SIG-M5 treated with dmso at 0.1 percent for 504 hours (cell line): ENCODE measurements around the gene CLOCK.

ENCODE experiments used
- DNase-seq: peaks from one replicate; lab custom pipeline; 2025; ENCODE audit not compliant: unreplicated experiment; lab: John Stamatoyannopoulos, UW

Gene CLOCK

GRCh38 chr4:55431710-55432336 lies 114.9 kb downstream of the CLOCK start:
- no peak for DNase-seq

- no peak for DNase-seq
Observed at GRCh38 chr4:55424791-55425190, 121.9 kb downstream of the CLOCK start.

DNA sequence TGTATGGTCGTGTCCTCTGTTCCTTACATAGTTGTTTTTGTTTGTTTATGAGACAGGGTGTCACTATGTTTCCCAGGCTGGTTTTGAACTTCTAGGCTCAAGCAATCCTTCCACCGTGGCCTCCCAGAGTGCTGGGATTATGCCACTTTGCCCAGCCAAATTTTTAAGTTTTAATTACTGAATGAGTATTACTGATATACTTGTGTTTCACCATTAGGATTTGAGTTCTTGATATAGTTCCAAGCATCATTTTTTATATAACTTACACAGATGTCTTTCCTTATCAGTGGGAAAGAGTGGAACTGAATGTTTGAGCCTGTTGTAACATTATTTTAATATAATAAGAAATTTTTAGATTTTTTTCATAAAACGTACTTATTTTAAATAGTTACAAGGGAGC lies 130.5 kb downstream of the CLOCK start:
- no peak for DNase-seq

- no peak for DNase-seq
Observed at GRCh38 chr4:55411621-55412020, 135.1 kb downstream of the CLOCK start.

DNA sequence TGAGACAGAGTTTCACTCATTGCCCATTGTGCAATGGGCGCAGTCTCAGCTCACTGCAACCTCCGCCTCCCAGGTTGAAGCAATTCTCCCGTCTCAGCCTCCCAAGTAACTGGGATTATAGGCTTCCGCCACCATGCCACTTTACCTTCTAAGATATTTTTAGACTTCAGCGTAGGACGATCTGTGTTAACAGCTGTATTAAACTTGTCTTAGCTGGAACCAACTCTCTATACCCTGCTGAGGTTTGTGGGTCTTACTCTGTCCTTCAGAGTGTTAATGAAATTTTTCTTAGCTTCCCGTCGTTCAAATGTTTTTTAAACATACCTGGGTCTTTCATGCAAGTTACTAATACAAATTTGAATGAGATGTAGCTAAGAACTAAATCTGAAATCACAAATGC lies 136.3 kb downstream of the CLOCK start:
- no peak for DNase-seq

DNA sequence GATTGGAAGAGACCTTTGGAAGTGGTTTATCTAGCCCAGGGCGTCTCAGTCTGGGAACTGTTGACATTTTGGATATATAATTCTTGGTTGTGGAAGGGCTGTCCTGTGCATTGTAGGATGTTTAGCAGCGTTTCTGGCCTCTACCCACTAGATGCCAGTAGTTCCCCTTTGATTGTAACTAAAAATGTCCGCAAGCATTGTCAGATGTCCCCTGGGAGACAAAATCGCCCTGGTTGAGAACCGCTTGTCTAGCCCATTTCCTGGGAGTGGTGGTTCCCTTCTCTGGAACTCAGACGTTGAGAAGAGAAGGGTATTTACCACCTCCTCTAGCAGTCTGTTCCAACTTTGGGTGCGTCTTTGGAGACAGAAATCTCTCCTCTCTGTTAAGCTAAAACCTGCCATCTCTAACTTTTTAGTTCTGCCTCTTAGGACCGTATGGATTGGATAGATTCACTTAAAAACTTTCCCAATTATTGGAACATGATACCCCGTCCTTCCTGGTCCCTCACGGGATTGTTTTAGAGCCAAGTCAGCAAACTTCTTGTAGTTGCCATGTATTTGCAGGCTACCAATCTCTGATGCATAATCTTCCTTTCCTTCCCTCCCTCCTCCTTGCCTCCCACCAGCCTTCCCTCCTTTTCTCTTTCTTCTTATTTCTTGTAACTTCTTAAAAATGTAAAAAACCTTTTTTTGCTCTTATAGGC lies 137.1 kb downstream of the CLOCK start:
- DNase-seq = no peak

DNA sequence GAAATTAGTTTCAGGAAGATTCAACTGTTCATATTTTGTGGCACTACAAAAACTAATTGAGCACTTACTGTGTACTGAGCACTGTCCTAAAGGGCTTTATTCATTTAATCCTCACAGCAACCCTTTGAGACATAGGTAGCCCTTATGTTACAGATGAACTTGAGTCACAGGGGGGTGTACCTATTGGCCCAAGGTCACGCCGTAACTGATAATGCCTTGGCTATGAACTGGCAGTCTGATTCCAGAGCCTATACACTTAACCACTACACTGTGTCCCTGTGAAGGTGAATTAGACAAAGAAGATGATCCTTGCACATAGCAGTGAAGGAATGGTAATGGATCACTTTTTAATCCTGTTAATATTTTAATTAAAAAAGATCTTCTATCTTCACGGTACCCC lies 138.9 kb downstream of the CLOCK start:
- no peak for DNase-seq

DNA sequence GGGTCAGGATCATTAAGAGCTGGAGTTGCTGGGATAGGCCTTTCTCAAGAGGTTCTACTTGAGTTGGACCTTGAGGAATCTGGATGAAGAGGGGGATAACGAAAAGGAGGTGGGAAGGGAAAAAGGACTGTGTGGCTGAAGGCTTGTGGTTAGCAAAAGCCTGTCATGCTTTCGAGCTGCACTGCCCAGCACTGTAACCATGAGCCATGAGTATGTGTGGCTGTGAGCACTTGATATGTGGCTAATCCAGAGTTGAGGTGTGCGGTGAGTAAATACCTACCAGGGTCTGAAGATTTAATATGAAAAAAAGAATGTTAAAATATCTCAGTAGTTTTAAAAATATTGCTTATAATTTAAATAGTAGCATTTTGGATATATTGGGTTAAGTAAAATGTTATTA lies 139.6 kb downstream of the CLOCK start:
- DNase-seq = no peak

GRCh38 chr4:55406545-55406944 lies 140.2 kb downstream of the CLOCK start:
- no peak for DNase-seq

GRCh38 chr4:55405073-55405472 lies 141.6 kb downstream of the CLOCK start:
- no peak for DNase-seq

DNA sequence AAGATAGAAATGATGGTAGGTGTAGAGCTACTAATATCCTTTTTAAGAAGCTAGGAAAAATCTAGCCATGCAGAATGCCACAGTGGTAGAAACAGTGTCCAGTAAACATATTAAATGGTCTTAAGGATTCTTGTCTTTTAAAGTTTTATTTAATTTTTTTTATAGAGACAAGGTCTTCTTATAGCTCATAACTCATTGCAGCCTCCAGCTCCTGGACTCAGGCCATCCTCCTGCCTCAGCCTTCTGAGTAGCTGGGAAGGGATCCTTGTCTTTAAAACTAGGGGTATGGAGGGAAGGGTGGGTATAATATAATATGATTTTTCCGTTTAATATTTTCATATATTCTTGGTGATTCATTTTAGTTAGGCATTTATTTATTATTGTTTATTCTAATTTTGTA lies 147.1 kb downstream of the CLOCK start:
- no peak for DNase-seq

DNA sequence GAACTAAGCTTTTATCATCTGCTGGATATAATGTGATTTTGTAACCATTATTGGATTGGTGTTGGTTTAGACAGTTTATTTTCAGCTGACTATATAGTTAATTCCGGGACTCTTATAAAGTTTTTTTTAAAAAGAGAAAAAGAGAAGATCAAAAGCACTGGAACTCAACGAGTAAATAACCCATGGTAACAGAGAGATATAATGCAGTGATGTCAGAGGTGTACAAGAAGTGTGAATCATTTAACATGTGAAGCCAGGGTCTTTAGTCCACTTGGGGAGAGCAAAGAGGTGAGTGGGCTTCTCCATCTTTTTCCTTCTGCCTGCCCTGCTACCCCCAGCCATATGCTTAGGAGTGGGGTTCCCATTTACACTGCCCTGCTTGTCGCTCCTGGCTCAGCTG lies 147.7 kb downstream of the CLOCK start:
- no peak for DNase-seq

GRCh38 chr4:55398461-55398860 lies 148.2 kb downstream of the CLOCK start:
- DNase-seq = peak; percentile 16

GRCh38 chr4:55397520-55398321 lies 149.0 kb downstream of the CLOCK start:
- peak; percentile 66 for DNase-seq

GRCh38 chr4:55397126-55397436 lies 149.6 kb downstream of the CLOCK start:
- no peak for DNase-seq

- DNase-seq = peak; percentile 27
Observed at GRCh38 chr4:55396308-55397125, 150.2 kb downstream of the CLOCK start.

- DNase-seq = peak; percentile 90
Observed at GRCh38 chr4:55395529-55396307, 151.0 kb downstream of the CLOCK start, which contains the start of gene TMEM165. TSS of gene TMEM165 (plus strand) at chr4:55395957. CDS start at chr4:55396190, 233 bp downstream.

DNA sequence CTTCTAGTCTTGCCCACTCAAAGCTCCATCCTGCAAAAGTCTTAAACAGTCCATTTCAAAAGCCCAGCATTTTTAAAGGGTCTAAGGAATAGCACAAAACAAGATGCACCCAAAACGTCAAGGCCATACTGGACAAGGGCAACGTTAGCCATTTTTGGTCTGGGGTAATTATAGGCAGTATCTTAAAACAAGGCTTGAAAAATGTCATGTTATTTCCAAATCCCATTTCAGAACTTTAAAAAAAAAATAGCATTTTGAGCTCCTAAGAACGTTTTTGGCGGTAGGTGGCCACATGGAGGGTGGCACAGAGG lies 151.5 kb downstream of the CLOCK start:
- no peak for DNase-seq

DNA sequence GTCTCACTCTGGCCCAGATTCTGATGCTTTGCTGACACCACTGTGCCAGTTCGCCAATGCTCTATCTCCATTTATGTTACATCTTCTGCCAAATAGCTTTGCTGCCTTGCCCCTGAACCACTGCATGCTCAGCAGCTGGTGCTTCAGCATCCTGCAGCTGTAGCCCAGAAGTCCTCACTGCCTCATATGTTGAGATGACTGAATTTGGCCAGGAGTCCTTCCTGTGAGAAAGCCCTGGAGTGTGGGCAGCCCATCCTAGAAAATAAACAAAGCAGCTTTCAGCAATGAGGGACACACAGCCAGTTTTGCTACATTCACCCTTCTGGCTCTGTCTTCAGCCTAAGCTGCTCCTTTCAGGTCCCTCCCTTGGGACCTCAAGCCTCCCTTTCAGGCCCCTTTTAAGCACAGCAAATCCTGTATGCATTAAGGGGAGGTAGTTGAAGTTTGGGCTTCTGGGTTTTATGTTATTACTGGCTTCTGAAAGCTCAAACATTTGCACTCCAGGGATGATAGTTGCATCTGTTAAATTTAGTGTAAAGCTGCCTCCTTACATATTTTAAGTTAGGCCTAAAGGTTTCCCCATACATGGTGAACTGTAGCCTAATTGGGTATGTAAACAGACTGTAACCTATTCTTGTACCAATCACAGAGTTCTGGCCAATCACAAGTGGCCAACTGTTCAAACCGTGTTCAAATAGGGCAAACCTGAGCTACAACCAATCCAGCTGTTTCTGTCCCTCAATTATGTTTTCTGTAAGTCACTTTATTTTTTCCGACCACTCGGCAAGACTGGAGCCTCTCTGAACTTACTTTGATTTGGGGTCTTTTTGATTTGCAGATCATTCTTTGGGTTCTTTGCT lies 153.0 kb downstream of the CLOCK start:
- no peak for DNase-seq

- DNase-seq = no peak
Observed at GRCh38 chr4:55386840-55387239, 159.9 kb downstream of the CLOCK start.
